NCI-H2196 treated with DMSO at 0.1 percent for 48 hours (cell line): ENCODE data around the gene GJD3.

Source experiments
- DNase-seq: peaks from one replicate; lab custom pipeline; 2025; ENCODE audit not compliant: unreplicated experiment; lab: John Stamatoyannopoulos, UW

The GJD3 gene

DNA sequence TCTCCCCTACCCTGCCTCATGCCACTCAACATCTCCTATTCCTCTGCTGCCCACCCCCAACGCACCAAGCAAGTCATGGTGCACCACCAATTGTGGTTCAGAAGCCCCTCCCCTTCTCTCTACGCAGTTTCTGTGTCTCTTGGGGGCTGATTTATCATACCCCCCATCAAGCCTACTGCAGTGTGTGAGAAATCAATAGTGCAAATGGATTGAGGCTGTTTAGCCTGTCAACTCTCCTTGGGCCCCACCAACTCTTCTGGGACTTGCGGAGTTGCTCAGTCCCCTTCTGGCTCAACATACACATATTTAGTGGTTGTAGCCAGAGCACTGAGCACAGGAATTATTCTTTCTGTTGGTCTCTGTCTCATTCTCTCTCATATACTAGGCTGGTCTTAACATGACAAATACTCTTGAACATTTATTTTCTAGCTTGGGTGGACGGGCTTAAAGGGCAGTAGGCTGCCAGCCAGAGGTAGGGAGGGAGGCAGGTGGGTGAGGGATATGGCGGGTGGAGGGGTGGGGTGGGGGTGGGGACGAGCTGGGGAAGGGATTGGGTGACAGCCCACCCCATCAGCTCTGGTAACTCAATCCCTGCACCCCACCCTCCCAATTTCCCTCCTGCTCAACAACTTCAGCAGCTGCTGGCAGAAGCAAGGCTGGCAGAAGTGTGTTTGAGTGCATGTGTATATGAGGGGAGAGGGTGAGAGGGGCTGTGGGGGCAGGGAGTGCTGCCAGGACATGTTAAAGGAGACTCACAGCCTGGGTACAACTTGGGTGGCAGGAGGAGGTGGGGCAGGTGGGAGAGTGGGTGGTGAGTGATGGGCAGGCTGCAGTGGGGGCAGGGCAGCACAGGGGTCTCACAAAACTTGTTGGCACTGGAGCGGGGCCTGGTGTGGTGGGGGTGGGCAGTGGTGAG is 50.6 kb downstream of the GJD3 start:
- DNase-seq: peak; percentile 58
